Activated gamma-delta T cell treated with anti-CD3 and anti-CD28 coated beads, Interleukin-2, amount 50 U/mL, for 16 hours (primary cell): ENCODE measurements around the gene KCP.

Experiments
- DNase-seq: peaks from one replicate; pipeline ENCODE4 v3.0.0-alpha.2; 2020; ENCODE audit warnings: low read depth

Gene KCP

DNA sequence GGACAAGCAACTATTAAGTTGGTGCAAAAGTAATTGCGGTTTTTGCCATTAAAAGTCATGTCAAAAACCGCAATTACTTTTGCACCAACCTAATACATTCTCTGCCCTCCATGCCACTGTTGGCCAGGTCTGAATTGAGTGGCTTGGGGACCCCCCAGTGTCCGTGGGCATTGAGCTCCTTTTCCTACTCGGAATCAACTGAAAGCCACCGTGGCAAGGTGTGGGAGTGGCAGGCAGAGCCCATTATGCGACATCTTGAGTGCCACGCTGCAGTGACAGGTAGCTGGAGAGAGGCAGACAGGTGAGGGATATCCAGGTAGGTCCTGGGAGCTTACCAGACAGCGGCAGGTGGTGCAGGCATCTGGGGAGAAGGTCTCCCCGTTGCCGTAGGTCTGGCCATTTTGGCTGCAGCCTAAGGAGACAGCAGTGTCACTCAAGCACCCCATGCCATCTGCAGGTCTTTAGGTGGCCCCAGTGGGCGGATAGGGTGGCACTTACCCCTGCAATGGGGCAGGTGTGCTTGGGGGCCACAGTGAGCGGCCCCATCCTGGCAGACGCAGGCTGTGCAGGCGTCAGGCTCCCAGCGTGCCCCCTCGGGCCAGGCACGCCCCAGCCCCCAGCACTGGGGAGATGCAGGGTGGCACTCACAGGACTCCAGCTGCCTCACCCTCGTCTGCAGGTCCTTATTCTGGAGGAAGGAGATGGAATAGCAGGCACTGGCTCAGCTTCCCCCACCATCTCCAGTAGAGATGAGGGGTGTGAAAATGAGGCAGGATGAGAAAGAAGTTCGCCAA is 3.5 kb downstream of the KCP start:
- no peak for DNase-seq

DNA sequence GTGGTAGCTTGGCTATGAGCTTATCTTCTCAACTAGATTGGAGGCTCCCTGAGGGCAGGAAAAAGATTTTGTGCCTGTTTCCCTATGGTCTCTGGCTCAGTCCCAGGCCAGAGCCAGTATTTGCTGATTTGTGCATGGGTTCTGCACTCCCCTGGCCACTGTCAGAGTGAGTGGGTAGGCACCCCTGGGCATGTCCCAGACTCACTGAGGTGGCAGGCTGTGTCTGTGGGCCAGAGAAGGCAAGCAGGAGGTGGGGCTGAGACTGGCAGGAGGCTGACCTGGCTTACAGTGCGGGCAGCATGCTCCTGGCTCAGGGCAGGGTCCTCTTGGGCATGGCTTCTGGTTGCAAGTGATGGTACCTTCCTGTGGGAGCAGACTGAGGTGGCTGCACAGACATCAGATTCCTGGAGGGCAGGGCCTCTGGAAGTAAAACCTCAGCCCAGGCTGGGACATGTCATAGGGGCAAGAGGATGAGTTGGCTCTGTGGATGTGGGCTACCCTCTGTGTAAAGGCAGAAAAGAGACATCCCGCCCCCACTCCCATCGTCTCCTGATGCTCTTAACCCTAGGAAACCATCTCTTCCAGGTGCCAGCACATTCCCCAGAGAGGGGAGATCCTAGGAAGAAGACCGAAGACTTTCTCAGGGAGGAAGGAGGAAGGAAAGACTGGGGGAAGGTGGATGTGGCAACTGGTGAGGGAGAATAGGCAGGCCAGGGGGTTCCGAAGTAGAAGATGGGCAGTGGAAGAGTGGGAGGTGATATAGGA is 4.3 kb downstream of the KCP start:
- no peak for DNase-seq

DNA sequence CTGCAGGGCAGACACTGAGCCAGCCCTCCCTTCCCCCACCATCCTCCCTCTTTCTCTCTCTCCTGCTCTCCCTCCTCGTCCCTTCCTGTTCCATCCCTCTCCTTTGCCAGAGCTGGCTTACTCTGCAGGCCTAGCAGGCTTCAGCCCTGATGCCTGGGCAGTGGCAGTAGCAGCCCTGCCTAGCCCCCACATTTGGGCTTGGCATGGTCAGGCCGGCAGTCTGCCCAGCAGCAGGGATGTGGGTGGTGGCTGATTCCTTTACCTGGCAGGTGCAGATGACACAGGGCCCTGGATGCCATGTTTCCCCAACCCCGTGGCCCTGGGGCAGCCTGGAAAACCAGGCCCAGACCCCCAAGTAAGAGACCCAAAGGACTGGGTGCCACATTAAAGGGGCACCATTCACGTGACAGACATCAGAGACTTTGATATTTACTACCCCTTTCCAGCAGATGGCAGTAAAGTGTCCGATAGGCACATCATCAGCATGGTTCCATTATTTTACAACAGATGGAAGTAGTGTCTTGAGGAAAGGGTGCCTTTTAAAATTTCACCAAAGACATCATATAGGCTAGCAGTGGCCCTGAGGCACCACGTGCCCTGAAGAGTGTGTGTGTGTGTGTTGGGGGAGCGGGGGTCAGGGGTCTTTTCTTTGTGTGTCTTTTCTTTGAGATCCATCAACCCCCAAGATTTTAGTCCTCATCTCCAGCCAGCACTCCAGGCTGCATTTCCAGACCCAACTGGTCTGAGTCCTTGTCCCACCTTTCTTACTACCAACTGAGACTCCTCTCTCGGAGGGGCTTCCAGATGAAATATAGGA is 5.9 kb downstream of the KCP start:
- DNase-seq, result no peak

DNA sequence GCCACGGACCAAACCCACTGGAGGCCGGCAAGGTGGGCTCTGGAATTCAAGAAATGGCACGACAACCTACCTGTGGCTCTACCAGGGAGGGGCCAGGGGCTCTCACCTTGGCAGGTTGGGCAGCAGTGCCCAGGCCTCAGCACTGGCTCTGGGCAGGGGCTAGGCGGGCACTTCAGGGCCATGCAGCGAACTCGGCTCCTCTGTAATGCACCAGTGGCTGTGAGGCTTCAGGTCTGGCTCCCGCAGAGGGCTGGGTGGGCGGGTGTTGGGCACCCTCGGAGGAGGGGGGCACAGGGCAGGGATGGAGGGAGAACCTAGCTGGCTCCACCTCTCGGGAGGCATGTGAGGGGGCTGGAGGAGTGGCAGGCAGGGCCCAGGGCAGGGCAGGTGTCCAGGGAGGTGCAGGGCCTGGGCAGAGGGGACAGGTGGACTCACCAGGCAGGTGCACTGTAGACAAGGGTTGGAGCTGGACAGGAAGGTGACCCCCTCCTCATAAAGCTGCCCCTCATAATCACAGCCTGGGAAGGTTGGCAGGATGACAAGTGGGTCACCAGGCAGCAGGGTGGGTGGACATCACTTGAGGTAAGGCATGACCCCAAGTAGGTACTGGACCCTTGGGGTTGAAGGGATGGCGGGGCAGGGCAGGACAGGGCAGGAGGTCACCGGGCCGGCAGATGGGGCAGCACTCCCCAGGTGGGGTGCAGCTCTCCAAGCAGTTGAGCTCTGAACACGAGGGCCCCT is 6.7 kb downstream of the KCP start:
- DNase-seq, result no peak

DNA sequence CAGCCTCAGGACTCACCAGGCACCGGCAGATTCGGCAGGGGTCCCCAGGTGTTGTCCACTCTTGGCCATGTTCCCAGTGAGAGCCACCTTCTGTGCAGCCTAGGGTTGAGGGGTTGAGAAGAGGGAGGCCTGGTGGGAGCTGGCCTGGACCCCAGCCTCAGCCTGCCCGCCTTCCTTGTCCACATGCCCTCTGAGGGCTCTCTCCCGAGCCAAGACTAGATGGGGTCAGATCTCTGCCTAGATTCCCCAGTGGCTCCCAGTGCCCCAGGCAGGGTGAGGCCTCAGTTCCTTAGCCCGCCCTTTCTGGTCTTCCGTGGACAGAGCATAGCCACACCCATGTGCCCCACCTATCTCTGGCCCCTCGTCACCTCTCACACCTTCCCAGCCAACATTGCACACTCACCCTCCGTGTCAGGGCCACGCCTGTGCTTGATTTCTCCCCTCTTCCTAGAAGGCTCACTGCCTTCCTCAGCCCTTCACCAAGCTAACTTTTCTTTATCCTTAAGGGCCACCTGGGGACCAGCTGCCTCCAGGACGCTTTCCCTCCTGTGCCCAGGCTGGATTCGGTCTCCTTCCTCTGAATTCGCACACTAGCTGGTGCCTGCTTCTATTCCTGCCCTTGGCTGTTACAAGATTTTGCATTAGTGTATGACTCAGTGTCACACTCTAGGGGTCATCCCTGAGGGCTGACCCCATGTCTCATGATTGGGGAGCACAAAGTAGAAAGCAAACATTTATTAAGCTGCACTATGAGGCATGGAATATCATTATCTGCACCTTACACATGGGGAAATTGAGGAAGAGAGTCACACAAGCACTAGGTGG is 7.5 kb downstream of the KCP start:
- no peak for DNase-seq

DNA sequence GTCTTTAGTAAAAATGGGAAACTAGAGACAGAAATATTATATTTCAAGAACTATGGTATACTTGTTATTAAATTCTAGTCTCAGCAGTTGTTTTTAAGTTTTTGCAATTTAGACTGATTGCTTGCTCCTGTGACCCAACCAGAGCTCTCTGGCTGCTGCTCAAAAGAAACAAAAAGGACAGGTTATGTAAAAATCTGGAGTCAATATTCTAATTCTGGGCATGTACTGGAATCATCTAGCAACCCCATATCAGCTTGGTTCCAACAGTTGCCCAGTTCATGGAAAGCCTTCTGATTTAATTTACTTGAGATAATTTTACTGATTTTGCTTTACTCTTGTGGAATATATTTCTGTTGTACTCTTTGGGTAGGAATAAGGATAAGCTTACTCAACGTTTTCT is 10.3 kb downstream of the KCP start:
- no peak for DNase-seq

DNA sequence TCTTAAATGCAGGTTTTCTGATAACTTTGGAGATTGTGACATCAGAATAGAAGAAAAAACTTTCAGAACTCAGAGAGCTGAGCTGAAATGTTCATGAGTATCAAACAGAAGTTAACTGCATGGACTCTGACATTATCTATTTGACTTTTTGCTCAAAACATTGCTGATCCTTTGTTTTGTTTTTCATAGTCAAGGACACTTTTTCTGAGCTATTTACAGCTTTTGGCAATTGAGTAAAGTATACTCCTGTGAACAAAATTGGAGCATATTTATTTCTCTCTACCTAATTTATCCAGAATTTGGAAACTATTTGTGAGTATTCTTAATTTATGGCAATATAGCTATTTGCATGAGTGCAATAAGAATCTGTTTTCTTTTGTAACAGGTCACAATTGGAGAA is 11.1 kb downstream of the KCP start:
- DNase-seq, result no peak

DNA sequence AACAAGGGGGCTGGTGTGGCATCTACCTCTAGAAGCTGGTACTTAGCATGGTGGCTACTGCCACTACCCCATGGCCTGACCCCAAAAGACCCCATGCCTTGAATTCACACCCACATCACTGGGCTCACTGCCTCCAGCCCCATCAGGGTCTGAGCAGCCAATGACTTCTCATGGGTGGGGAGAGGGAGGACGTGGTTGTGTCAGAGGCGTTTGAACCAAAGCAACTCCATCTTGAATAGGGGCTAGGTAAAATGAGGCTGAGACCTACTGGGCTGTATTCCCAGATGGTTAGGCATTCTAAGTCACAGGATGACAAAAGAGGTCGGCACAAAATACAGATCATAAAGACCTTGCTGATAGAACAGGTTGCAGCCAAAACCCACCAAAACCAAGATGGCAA is 15.2 kb downstream of the KCP start:
- DNase-seq, result no peak

DNA sequence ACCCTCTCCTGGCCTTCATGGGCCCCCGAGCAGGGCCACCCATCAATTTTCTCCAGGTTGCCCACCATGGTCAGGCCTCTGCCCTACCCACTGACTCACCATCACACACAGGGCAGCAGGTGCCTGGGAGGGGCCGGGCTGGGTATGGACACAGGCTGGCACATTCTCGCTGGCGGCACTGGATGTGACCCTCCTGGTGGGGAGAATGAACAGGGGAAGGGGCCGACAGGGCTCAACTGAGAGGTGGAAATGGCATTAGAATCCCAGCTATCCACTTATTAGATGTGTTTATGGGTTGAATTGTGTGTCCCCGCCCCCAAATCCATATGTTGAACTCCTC is 16.4 kb downstream of the KCP start:
- no peak for DNase-seq

DNA sequence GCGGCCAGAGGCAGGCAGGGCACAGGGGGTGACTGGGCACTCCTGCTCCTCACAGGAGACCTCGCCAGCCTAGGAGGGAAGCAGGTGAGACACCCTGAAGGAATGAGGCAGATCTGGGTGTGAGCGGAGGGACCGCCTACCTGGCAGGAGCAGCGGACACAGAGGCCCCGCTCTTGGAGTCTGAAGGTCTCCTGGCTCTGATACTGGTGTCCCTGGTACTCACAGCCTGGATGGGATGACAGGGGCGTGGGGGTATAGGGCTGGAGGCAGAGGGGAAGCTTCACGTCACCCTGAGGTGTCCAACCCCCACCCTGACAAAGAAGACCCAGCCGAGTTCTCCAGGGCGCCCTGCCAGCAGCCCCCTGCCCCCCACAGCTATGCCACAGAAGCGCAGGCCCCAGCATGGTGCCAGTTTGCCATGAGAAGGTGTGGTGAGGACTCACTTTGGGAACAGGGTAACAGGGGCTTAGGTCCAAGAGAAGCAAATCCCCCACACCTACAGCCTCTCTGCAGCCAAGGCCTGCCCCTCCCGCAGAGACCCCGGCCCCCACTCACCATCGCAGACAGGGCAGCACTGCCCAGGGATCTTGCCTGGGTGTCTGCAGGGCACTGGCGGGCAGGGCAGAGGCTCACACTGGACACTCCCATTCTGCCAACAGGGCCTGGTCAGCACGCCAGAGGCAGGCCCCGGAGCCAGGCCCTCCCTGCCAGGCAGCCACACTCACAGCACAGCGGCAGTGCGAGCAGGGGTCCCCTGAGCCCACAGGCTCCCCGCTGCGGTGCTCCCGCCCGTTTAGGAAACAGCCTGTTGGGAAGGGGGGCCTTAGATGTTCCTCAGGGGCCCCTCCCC is 17.0 kb downstream of the KCP start:
- DNase-seq, result no peak

DNA sequence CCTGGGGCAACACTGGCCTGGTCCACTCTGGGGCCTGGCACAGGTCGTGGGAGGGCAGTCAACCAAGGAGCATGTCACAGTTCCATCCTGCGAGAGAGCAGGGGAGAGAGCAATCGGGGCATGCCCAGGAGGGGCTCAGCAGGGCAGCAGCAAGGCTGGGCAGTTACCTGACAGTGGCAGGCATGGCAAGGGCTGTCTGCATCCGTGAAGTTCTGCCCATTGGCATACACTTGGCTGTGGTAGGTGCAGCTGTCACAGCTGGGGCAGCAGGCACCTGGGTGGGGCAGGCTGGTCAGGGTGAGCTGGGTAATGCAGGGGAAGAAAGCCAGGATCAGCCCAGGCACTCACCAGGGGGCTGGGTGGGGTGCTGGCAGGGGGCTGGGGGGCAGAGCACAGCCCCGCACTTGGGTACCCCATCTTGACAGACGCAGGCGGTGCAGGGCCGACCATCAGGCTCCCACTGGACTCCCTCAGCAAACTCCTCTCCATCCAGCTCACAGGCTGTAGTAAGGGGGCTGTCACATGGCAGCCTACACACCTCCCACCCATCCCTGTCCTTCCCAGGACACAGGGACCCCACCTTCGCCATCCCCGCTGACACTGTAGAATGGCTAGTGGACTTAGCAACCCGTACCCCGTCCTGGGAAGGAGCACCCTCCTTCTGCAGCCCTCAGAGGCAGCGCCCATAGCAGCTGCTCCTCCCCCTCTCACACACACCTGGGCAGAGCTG is 17.8 kb downstream of the KCP start:
- DNase-seq, result no peak

DNA sequence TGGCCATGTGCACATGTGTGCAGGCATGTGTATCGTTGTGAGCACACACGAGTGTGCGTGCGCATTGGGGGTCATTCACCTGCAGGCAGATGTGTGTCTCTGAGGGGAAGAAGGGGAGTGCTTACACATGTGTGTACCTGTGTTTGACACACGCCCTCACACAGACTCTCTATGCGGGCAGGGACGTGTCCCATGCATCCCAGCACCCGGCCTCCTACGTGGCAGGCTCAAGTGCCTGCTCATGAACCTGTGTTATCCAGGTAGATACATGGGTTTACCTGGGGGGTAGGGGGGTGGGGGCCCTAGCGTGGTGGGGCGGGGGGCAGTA is 18.6 kb downstream of the KCP start:
- DNase-seq, result no peak

DNA sequence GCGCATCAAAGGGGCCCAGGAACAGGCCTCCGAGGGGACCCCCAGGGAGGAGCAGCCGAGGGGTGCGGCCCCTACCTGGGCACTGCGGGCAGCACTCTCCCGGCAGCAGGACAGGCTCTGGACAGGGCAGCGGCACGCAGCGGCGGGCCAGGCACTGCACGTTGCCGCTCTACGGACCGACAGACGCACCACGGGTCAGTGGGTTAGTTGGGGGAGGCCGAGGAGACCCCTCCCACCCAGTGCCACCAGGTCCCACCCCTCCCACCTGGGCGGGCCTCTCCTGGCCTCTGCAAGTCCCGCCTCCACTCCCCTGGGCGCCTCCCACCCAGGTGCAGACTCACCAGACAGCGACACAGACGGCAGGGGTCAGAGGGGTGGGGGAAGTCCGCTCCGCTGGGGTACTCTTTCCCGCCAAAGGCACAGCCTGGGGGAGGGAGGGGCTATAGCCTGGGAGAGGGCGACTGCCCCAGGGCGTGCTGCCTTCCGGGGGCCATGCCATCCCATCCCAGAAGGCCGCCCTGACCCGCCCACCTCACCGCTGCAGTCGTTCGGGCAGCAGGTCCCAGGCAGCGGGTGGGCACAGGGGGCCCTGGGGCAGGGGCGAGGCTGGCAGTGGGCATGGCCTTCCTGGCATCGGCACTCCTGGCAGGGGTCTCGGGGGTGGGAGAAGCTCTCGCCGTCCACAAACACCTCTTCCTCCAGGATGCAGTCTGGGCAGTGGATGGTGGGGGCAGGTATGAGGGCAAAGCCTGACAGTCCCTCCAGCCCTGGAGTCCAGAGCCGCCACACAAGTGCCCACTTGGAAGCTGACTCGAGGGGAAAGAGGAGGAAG is 19.2 kb downstream of the KCP start:
- no peak for DNase-seq

DNA sequence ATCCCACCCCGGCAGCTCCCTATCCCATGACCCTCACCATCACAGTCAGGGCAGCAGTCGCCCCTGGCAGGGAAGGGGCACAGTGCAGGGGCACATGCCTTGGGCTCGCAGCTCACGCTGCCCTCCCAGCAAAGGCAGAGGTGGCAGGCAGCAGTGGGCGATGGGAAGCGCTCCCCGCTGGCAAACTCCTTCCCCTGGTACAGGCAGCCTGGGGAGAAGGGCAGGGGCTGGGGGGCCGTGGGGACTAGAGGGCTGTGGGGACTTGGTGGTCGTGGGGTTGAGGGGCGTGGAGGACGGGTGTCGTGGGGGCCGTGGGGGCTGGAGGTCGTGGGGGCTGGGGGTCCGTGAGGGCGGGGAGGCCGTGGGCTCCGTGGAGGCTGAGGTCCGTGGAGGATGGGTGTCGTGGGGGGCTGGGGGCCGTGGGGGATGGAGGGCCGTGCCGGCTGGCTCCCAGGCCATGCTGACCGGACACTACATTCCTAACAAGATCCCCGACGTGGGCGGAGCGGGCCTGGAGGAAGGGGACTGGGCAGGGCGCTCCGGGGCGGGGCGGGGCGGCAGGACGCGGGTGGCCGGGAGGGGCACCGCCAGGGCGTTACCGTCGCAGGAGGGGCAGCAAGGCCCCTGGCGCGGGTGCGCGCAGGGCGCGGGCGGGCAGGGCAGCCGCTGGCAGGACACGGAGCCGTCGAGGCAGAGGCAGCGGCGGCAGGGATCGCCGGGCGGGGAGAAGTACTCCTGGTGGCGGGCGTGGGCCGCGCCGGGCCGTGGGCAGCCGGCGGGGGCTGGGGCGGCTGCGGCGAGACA is 20.0 kb downstream of the KCP start:
- DNase-seq, result no peak

DNA sequence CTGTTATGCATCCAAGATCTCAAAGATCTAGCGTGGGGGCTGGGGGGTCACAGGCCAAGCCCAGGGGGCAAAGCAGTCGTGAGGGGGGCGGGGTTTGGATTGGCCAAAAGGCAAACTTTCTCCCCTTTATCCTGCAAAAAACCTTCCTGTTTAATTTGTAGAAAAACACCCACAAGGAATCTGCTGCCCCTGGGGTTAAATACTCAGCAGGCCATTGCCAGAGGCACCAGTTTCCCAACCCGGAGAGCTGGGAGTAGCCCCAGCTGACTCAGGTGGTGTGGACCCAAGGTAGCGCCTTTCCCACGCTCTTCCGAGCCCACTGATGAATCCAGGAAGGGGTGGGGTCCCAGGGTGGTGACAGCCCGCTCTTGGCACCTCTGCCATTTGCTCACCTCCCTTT is 21.4 kb downstream of the KCP start:
- DNase-seq, result no peak

DNA sequence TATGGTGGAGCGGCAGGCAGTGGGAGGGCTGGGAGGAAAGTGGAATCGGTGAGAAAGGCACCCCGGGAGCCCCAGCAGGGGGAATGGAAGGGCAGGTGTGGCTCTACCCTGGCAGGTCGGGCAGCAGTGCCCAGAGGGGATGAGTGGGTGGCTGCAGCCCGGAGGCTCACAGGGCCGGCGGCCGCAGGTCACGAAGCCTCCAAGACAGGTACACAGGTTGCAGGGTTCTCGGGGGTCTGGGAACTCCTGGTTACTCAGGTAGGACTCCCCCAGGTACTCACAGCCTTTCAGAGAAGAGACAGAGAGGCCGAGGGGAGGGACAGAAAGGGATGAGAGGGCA is 21.8 kb downstream of the KCP start:
- no peak for DNase-seq

DNA sequence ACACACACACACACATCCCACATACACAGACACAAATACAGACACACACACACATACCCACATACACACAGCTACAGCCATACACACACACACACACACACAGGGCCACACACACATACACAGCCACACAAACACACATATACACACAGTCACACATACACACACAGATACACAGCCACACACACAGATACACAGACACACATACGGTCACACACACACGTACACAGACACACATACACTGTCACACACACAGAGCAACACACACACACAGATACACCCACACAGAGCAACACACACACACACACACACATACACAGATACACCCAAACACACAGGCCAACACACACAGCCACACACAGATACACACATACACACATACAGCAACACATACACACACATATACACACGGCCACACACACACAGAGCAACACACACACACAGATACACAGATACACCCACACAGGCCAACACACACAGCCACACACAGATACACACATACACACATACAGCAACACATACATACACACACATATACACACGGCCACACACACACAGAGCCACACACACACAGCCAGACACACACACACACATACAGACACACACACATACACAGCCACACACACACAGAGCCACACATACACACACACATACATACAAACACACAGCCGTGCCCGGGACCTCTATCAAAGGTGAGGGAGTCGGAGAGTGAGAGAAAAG is 22.3 kb downstream of the KCP start:
- DNase-seq, result no peak
